Panc1 (cell line): Measurements from ENCODE around the gene COMMD8. TPM values are rescaled to one million over a fixed set of nuclear protein-coding genes. Genes with fewer than 3 reads are reported as not detected.

Experiments
- ATAC-seq: fragments of 200-7000 bp; cut with Tn5 transposase; 2 replicates; pipeline ENCODE4 v1.9.1; 2020; ENCODE audit warnings: mild to moderate bottlenecking, moderate library complexity
- BruUV-seq: library from RNA; stranded (reverse); fragments of 400-500 nt; replicated peaks from 2 replicates; lab custom pipeline; 2021; lab: Mats Ljungman, UMichigan
- CTCF ChIA-PET: fragments of 300-600 bp; sonication (Branson Sonifier 250); formaldehyde crosslinking; loops from one replicate; lab custom pipeline; 2022; ENCODE audit warnings: antibody characterized with exemption; lab: Charles Lee
- POLR2A ChIA-PET: fragments of 300-600 bp; sonication (Branson Sonifier 250); formaldehyde crosslinking; loops from one replicate; lab custom pipeline; 2022; ENCODE audit warnings: antibody characterized with exemption; lab: Charles Lee
- DNase-seq: peaks from one replicate; pipeline ENCODE4 v3.0.0-alpha.2; 2010; ENCODE audit warnings: low read depth, low spot score
- H3K27ac ChIP-seq: 2 replicates; pipeline ENCODE4 v1.5.1; 2011; ENCODE audit warnings: mild to moderate bottlenecking, low read length, inconsistent platforms
- H3K27me3 ChIP-seq: fragments of 200-500 bp; sonication (Bioruptor generic); 2 replicates; pipeline ENCODE4 v1.6.0; 2014; ENCODE audit warnings: low read length, inconsistent platforms; ENCODE audit not compliant: control insufficient read depth, insufficient read depth
- H3K36me3 ChIP-seq: fragments of 200-500 bp; sonication (Bioruptor generic); 2 replicates; pipeline ENCODE4 v1.5.1; 2014; ENCODE audit warnings: inconsistent platforms, mild to moderate bottlenecking, low read length, moderate library complexity; ENCODE audit not compliant: control insufficient read depth, insufficient read depth
- H3K4me1 ChIP-seq: 2 replicates; pipeline ENCODE4 v1.5.1; 2011; ENCODE audit warnings: inconsistent platforms, mild to moderate bottlenecking, low read length, moderate library complexity; ENCODE audit not compliant: control insufficient read depth, insufficient read depth
- H3K4me3 ChIP-seq, 2 experiments: 2 replicates each; pipeline ENCODE4 v1.5.1; 2011 to 2012; ENCODE audit warnings: low read depth in 2 of 2, low read length in 2 of 2, mild to moderate bottlenecking in 2 of 2, inconsistent platforms in 1 of 2, moderate library complexity in 1 of 2
- H3K9me3 ChIP-seq: fragments of 200-500 bp; sonication (Bioruptor generic); 2 replicates; pipeline ENCODE4 v1.5.1; 2014; ENCODE audit warnings: low read depth, mild to moderate bottlenecking, inconsistent platforms, low read length, moderate library complexity; ENCODE audit not compliant: control insufficient read depth, insufficient read depth
- POLR2AphosphoS5 ChIP-seq: IDR thresholded peaks from 2 replicates; pipeline ENCODE4 v1.6.1; 2012; ENCODE audit warnings: mild to moderate bottlenecking, low read depth, low read length, moderate library complexity
- REST ChIP-seq, 2 experiments: IDR thresholded peaks; 2 replicates each; pipeline ENCODE4 v1.6.1; 2011 to 2012; ENCODE audit warnings: low read depth in 2 of 2, control low read depth in 1 of 2, low read length in 1 of 2, mild to moderate bottlenecking in 1 of 2, moderate library complexity in 1 of 2; ENCODE audit not compliant: insufficient read depth in 1 of 2
- SIN3A ChIP-seq: IDR thresholded peaks from 2 replicates; pipeline ENCODE4 v1.6.1; 2012; ENCODE audit warnings: low read depth, mild to moderate bottlenecking, low read length, moderate library complexity, borderline replicate concordance; ENCODE audit not compliant: insufficient read depth
- TCF7L2 ChIP-seq: IDR thresholded peaks from 2 replicates; pipeline ENCODE4 v1.6.1; 2011; ENCODE audit warnings: mild to moderate bottlenecking, low read depth, low read length, inconsistent platforms
- in situ Hi-C: cut with HindIII; loops from 2 replicates; pipeline ENCODE4 v1.10.0; 2016; ENCODE audit warnings: low sequenced_read_pairs, low pct_unique_long_range_greater_than_20kb
- intact Hi-C: fragments of 100-400 bp; cut with micrococcal nuclease; formaldehyde crosslinking; loops from one replicate; pipeline ENCODE4 v1.10.0; 2022; ENCODE audit not compliant: unreplicated experiment
- total RNA-seq: library from RNA; stranded (reverse); gene quantifications from one replicate; pipeline ENCODE4 v1.2.1, GENCODE V29; 2021; ENCODE audit not compliant: unreplicated experiment
- TF ChIP-seq, protein P1 (sequence below): fragments of 450-650 bp; IDR thresholded peaks from 2 replicates; pipeline ENCODE4 v1.5.1; 2017; ENCODE audit warnings: mild to moderate bottlenecking

The COMMD8 gene
- total RNA-seq, 1 experiment from 2014 or later, result 22.0 TPM

GRCh38 chr4:47475411-47475810, 11.9 kb upstream of the COMMD8 start:
- in situ Hi-C loops, result no loop called here
- ChIA-PET POLR2A (no interaction called here), CTCF (no interaction called here)
- TF ChIP-seq POLR2AphosphoS5, result no peak
- no peak for TF ChIP-seq SIN3A
- TF ChIP-seq, protein P1, sequence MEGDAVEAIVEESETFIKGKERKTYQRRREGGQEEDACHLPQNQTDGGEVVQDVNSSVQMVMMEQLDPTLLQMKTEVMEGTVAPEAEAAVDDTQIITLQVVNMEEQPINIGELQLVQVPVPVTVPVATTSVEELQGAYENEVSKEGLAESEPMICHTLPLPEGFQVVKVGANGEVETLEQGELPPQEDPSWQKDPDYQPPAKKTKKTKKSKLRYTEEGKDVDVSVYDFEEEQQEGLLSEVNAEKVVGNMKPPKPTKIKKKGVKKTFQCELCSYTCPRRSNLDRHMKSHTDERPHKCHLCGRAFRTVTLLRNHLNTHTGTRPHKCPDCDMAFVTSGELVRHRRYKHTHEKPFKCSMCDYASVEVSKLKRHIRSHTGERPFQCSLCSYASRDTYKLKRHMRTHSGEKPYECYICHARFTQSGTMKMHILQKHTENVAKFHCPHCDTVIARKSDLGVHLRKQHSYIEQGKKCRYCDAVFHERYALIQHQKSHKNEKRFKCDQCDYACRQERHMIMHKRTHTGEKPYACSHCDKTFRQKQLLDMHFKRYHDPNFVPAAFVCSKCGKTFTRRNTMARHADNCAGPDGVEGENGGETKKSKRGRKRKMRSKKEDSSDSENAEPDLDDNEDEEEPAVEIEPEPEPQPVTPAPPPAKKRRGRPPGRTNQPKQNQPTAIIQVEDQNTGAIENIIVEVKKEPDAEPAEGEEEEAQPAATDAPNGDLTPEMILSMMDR, result no peak
- no peak for TF ChIP-seq REST (IDR thresholded peaks at IDR 0.05; ENCODE audit: insufficient read depth in 1 of 2, low read depth in 2 of 2, low read length in 1 of 2)
- TF ChIP-seq TCF7L2, result no peak
- intact Hi-C loops, result no loop called here
- Histone ChIP-seq H3K27me3 (no peaks in the 10 kb centered on the region; the same call in 1 of the 2 replicates), H3K27ac (no peak overlapping the region), H3K4me3 (no peak overlapping the region), H3K36me3 (no peaks in the 10 kb centered on the region), H3K9me3 (no peaks in the 10 kb centered on the region), H3K4me1 (no peaks in the 10 kb centered on the region)
- DNase-seq (no peak), ATAC-seq (no peak)
- no TSS peak for BruUV-seq

DNA sequence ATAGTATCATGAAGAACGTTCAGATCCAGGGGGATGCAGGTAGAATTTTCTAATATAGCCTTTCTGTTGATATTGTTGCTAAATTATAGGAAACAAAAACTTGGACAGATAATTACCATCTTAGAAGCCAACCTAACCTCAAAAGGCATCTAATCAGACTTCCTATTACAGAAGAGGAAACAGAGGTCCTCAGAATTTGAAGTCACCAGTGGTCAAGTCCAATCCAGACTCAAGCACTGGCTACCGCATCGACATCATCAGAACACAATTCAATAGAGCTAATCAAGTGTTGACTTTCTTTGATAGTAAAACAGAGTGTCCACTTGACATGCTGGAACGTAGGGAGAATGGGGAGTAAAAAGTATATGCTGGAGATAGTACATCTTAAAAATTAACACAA, 11.3 kb upstream of the COMMD8 start:
- Histone ChIP-seq H3K27me3 (no peaks in the 10 kb centered on the region; the same call in 1 of the 2 replicates), H3K9me3 (no peaks in the 10 kb centered on the region), H3K4me1 (no peaks in the 10 kb centered on the region), H3K27ac (no peak overlapping the region), H3K4me3 (no peak overlapping the region), H3K36me3 (no peaks in the 10 kb centered on the region)
- TF ChIP-seq, protein P1, result no peak
- TF ChIP-seq POLR2AphosphoS5 (no peak), TCF7L2 (no peak), REST (IDR thresholded peaks at IDR 0.05; ENCODE audit: insufficient read depth in 1 of 2, low read depth in 2 of 2, low read length in 1 of 2) (no peak), SIN3A (no peak)
- intact Hi-C loops (no loop called here), in situ Hi-C loops (no loop called here)
- CTCF ChIA-PET, result no interaction called here
- POLR2A ChIA-PET, result no interaction called here
- no peak for ATAC-seq
- DNase-seq, result no peak
- no TSS peak for BruUV-seq
